ENCODE measurements around the gene EDDM13.

DNA sequence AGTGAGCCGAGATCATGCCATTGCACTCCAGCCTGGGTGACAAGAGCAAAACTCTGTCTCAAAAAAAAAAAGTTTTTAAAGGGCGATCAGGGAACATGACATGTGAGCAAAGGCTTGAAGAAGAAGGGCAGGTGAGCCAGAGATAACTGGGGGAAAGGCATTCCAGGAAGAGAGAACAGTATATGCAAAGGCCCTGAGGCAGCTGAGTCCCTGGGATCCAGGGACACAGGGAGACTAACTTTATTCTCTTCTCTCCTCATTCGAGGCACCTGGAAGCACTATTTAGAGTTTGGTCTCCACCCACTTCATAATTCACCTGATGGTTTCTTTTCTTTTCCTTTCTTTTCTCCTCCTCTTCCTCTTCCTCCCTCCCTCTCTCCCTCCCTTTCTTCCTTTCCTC, 24.5 kb downstream of the EDDM13 start:
- TF ChIP-seq EZH2 (IDR thresholded peaks at IDR 0.05; ENCODE audit: low read depth, low read length, severe bottlenecking) = no peak
- TF ChIP-seq POLR2AphosphoS5 (IDR thresholded peaks at IDR 0.05; ENCODE audit: low read depth, low read length) = no peak
- no peak for TF ChIP-seq CREB1 (IDR thresholded peaks at IDR 0.05)
- TF ChIP-seq, protein P1, sequence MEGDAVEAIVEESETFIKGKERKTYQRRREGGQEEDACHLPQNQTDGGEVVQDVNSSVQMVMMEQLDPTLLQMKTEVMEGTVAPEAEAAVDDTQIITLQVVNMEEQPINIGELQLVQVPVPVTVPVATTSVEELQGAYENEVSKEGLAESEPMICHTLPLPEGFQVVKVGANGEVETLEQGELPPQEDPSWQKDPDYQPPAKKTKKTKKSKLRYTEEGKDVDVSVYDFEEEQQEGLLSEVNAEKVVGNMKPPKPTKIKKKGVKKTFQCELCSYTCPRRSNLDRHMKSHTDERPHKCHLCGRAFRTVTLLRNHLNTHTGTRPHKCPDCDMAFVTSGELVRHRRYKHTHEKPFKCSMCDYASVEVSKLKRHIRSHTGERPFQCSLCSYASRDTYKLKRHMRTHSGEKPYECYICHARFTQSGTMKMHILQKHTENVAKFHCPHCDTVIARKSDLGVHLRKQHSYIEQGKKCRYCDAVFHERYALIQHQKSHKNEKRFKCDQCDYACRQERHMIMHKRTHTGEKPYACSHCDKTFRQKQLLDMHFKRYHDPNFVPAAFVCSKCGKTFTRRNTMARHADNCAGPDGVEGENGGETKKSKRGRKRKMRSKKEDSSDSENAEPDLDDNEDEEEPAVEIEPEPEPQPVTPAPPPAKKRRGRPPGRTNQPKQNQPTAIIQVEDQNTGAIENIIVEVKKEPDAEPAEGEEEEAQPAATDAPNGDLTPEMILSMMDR (IDR thresholded peaks at IDR 0.05; ENCODE audit: control extremely low read depth in 1 of 3, insufficient read depth in 1 of 3, low read depth in 1 of 3, low read length in 3 of 3) = no peak
- TF ChIP-seq POLR2A (IDR thresholded peaks at IDR 0.05; ENCODE audit: control extremely low read depth in 1 of 2, low read depth in 2 of 2, low read length in 2 of 2) = no peak
- no peak for TF ChIP-seq RBBP5 (IDR thresholded peaks at IDR 0.05; ENCODE audit: borderline replicate concordance, low read depth, low read length)
- no peak for TF ChIP-seq CEBPB (IDR thresholded peaks at IDR 0.05; ENCODE audit: low read depth, low read length)
- no peak for TF ChIP-seq SP1 (IDR thresholded peaks at IDR 0.05; ENCODE audit: low read depth, low read length)
- TF ChIP-seq KDM1A (IDR thresholded peaks at IDR 0.05; ENCODE audit: borderline replicate concordance, low read length) = no peak
- TF ChIP-seq PHF8 (conservative IDR thresholded peaks at IDR 0.05; ENCODE audit: low read depth, low read length) = no peak
- no peak for TF ChIP-seq SRF (IDR thresholded peaks at IDR 0.05; ENCODE audit: low read depth, low read length)
- no peak for TF ChIP-seq SP2 (IDR thresholded peaks at IDR 0.05; ENCODE audit: low read length)
